Osteoblast (primary cell): ENCODE data around the gene ANO1. TPM values are rescaled to one million over a fixed set of nuclear protein-coding genes. Genes with fewer than 3 reads are reported as not detected.
A peak's percentile ranks its signal among the peaks of the same experiment; 100 is the strongest.

Experiments
- DNase-seq: peaks from one replicate; pipeline ENCODE4 v3.0.0; 2011; ENCODE audit warnings: low spot score, mixed read lengths; ENCODE audit not compliant: insufficient read length; ENCODE audit errors: missing footprints
- H2AFZ ChIP-seq: 2 replicates; pipeline ENCODE4 v1.6.0; 2011; ENCODE audit warnings: mild to moderate bottlenecking, low read length
- H3K27ac ChIP-seq: 2 replicates; pipeline ENCODE4 v1.5.1; 2011; ENCODE audit warnings: mild to moderate bottlenecking, low read depth, low read length, moderate library complexity
- H3K27me3 ChIP-seq: 2 replicates; pipeline ENCODE4 v1.6.0; 2012; ENCODE audit warnings: mild to moderate bottlenecking, control low read depth, inconsistent platforms, low read length, moderate library complexity; ENCODE audit not compliant: insufficient read depth
- H3K36me3 ChIP-seq: 2 replicates; pipeline ENCODE4 v1.5.1; 2011; ENCODE audit warnings: mild to moderate bottlenecking, low read length, control low read depth, moderate library complexity; ENCODE audit not compliant: insufficient read depth
- H3K4me1 ChIP-seq: 2 replicates; pipeline ENCODE4 v1.5.1; 2011; ENCODE audit warnings: mild to moderate bottlenecking, low read length, control low read depth, moderate library complexity; ENCODE audit not compliant: insufficient read depth
- H3K4me2 ChIP-seq: 2 replicates; pipeline ENCODE4 v1.6.0; 2011; ENCODE audit warnings: mild to moderate bottlenecking, low read length; ENCODE audit not compliant: insufficient read depth
- H3K4me3 ChIP-seq: fragments of 200-600 bp; sonication (generic); 3 replicates; pipeline ENCODE4 v1.5.1; 2012; ENCODE audit warnings: mild to moderate bottlenecking, low read length, inconsistent platforms; ENCODE audit not compliant: insufficient read depth
- H3K79me2 ChIP-seq: 2 replicates; pipeline ENCODE4 v1.6.0; 2012; ENCODE audit warnings: mild to moderate bottlenecking, low read length, control low read depth, inconsistent platforms; ENCODE audit not compliant: insufficient read depth
- H3K9me3 ChIP-seq: 2 replicates; pipeline ENCODE4 v1.5.1; 2011; ENCODE audit warnings: low read depth, low read length, control low read depth
- H4K20me1 ChIP-seq: 2 replicates; pipeline ENCODE4 v1.6.0; 2012; ENCODE audit warnings: mild to moderate bottlenecking, low read length, control low read depth; ENCODE audit not compliant: insufficient read depth
- CTCF ChIP-seq: IDR thresholded peaks from 2 replicates; pipeline ENCODE4 v1.5.1; 2011; ENCODE audit warnings: mild to moderate bottlenecking, low read depth, low read length, moderate library complexity; ENCODE audit errors: extremely low read depth
- total RNA-seq: library from RNA; depleted of rRNA; stranded (reverse); fragments of >200 nt; gene quantifications from 2 replicates; pipeline ENCODE4 v1.2.3, GENCODE V29; 2012

ANO1 gene
- total RNA-seq, 1 donor = not detected

GRCh38 chr11:70141486-70142220 is 63.5 kb downstream of the ANO1 start:
- H3K4me2 ChIP-seq = no peak overlapping the region

GRCh38 chr11:70142221-70142875 is 64.2 kb downstream of the ANO1 start:
- peaks cover 35% of the 10 kb centered on the region for H3K27me3 ChIP-seq
- DNase-seq = peak; percentile 83
- H2AFZ ChIP-seq = no peak overlapping the region
- H3K4me2 ChIP-seq = no peak overlapping the region
- no peaks in the 10 kb centered on the region for H3K36me3 ChIP-seq
- no peaks in the 10 kb centered on the region for H3K9me3 ChIP-seq
- no peak overlapping the region for H3K27ac ChIP-seq
- H4K20me1 ChIP-seq = no peaks in the 10 kb centered on the region
- no peaks in the 10 kb centered on the region for H3K4me1 ChIP-seq
- H3K4me3 ChIP-seq = no peak overlapping the region
- H3K79me2 ChIP-seq = no peaks in the 10 kb centered on the region
- TF ChIP-seq CTCF = no peak

More at GRCh38 chr11:70141486-70142220, 63.5 kb downstream of the ANO1 start:
- no peaks in the 10 kb centered on the region for H3K4me1 ChIP-seq
- peaks cover 35% of the 10 kb centered on the region for H3K27me3 ChIP-seq
- H3K36me3 ChIP-seq = no peaks in the 10 kb centered on the region
- no peaks in the 10 kb centered on the region for H3K9me3 ChIP-seq
- no peaks in the 10 kb centered on the region for H3K79me2 ChIP-seq
- DNase-seq = peak; percentile 35
- no peak overlapping the region for H3K27ac ChIP-seq
- TF ChIP-seq CTCF = no peak
- no peak overlapping the region for H3K4me3 ChIP-seq
- no peak overlapping the region for H2AFZ ChIP-seq
- H4K20me1 ChIP-seq = no peaks in the 10 kb centered on the region

- DNase-seq = peak; percentile 32
- TF ChIP-seq CTCF = no peak
- H3K36me3 ChIP-seq = no peaks in the 10 kb centered on the region
- H3K4me1 ChIP-seq = no peaks in the 10 kb centered on the region
- no peaks in the 10 kb centered on the region for H3K9me3 ChIP-seq
- H3K79me2 ChIP-seq = no peaks in the 10 kb centered on the region
- peaks cover 42% of the 10 kb centered on the region for H3K27me3 ChIP-seq
- no peaks in the 10 kb centered on the region for H4K20me1 ChIP-seq
- no peak overlapping the region for H3K4me2 ChIP-seq
- no peak overlapping the region for H3K27ac ChIP-seq
- no peak overlapping the region for H2AFZ ChIP-seq
- H3K4me3 ChIP-seq = no peak overlapping the region
Observed at GRCh38 chr11:70144262-70144661, 66.1 kb downstream of the ANO1 start.

- no peaks in the 10 kb centered on the region for H4K20me1 ChIP-seq
- H3K27me3 ChIP-seq = peaks cover 42% of the 10 kb centered on the region
- H2AFZ ChIP-seq = no peak overlapping the region
- H3K4me2 ChIP-seq = no peak overlapping the region
- TF ChIP-seq CTCF = no peak
- no peaks in the 10 kb centered on the region for H3K9me3 ChIP-seq
- no peak overlapping the region for H3K4me3 ChIP-seq
- H3K4me1 ChIP-seq = no peaks in the 10 kb centered on the region
- H3K36me3 ChIP-seq = no peaks in the 10 kb centered on the region
- no peak overlapping the region for H3K27ac ChIP-seq
- H3K79me2 ChIP-seq = no peaks in the 10 kb centered on the region
- peak; percentile 82 for DNase-seq
Observed at GRCh38 chr11:70145071-70145470, 67.0 kb downstream of the ANO1 start.
